HTERT RPE-1 (cell line): Measurements from ENCODE around the gene CCDC12.

ENCODE experiments used
- in situ Hi-C: fragments of 300-500 bp; cut with MboI; formaldehyde crosslinking; loops from 4 replicates; pipeline ENCODE4 v1.14.3; 2020; ENCODE audit warnings: low sequenced_read_pairs

Gene CCDC12

GRCh38 chr3:46960081-46960701 is 16.4 kb downstream of the CCDC12 start:
- in situ Hi-C loops: no loop called here

DNA sequence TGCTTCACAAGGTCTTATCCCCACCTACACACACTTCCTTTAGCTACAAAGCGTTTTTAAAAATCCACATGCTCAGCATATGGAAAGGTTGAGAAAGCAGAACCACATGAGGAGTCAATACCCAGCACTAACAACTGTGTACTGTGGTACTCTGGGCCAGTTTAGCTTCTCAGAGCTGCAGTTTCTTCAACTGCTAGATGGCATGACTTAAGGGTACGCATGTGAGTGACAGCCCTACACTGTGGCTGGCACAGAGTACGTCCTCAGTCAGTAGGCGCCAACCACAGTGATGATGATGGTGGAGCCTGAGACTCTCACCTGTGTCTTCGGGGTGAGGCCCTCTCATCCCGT is 17.4 kb downstream of the CCDC12 start:
- in situ Hi-C loops: no loop called here

GRCh38 chr3:46958467-46959160 is 17.9 kb downstream of the CCDC12 start:
- in situ Hi-C loops: no loop called here

GRCh38 chr3:46957092-46957820 is 19.3 kb downstream of the CCDC12 start:
- in situ Hi-C loops: no loop called here

DNA sequence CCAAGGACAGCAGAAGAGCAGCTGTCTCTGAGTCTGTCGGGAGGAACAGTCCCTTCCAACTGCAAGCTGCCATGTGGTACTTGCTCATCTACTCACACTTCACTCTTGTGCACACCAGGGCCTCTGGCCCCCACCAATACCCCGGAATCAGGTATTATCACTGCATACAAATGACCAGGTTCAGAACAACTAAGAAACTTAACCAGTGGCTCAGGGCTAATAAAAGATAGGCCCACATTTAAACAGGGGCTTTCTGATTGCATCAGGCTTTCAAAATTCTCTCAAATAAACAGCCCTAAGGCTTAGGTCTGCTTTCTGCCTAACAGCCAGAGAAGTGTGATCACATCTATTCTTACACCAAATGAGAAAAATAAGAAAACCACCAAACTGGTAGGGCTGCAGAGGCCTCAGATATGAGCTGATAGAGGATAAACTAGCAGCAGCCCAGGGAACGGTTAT is 20.7 kb downstream of the CCDC12 start:
- in situ Hi-C loops: no loop called here

DNA sequence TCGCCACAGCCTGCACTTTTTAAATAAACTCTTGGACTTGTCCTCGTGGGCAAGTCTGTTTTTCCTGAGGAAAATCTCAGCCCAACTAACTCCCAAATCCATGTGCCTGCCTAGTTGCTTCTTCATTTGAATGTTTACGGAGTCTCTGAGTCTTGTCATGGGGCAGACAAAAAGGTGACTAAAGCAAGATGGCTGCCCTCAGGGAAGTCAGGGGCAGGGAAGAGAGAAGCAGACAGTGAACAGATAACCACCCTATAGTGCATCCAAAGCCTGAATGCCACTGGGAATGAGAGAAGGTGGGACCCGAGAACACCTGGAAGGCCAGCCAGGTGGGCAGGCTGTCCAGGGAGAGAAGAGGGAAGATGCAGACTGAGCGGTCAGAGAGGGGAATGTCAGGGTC is 21.4 kb downstream of the CCDC12 start:
- in situ Hi-C loops: no loop called here

DNA sequence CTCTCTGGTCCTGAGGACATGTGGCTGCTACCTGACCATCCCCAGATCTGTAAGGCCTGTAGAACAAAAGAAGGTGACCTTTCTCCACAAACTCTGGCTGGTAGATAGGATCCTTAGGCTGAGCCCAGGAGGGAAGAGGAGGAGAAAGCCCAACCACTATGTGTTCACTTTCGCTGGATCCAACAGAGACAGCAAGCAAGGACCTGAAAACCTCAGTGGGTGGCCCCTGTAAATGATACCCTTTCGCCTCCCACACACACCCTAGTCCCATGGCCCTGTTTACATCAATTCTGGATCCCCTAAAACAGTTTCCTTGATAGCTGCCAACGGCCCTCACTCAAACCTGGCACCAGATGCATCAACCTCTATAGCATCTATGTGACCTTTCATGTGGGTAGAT is 22.4 kb downstream of the CCDC12 start:
- in situ Hi-C loops: no loop called here

DNA sequence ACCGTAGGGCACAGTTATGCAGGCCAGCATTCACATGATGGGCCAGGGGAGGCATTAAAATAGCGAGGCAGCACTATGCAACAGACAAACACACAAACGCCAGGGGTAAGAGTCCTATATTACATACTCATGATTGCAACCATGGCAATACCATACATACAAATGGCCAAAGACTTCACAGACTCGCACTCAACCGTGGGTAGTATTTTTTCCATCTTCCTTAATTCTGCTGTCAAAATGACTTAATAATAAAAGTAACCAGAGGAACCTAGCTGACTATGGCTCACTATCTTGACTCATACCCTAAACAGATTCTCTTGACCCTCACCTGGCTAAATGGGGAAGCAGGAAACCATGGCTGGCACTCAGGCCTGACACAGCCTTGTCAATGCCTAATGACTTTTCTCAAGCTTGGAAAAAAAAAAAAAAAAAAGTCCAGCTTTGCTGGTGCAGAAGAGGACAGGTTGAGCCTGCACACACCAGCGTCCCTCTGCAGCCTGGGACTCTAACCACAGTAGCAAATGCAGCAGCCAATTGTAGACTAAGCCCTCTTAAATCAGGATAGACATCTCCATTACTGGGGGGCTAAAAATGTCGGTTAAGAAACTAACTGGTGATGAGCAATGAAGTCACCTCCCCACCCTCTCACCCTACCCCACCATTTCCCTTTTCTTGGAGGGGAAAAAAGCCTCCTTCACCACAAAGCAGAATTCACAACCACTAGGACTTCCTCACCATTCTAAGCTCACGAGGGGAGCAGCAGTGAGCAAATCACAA is 23.1 kb downstream of the CCDC12 start:
- in situ Hi-C loops: no loop called here

DNA sequence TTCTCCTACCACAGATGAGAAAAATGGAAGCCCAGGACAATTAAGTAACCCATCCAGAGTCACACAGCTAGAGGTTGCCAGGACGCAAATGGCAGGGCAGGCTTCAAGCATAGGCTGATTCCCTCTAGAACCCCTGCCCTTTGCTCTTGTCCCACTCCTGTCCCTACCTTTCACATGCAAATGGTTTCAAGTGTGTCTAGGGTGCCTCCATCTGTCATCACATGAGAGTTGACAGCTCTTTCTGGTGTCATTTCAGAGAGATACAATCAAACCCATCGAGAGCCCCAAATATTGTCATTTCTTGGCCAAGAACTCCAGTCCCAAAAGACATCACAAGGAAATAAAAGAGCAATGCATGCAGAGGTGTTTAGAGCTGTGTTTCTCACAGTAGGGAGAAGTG is 23.7 kb downstream of the CCDC12 start:
- in situ Hi-C loops: no loop called here

DNA sequence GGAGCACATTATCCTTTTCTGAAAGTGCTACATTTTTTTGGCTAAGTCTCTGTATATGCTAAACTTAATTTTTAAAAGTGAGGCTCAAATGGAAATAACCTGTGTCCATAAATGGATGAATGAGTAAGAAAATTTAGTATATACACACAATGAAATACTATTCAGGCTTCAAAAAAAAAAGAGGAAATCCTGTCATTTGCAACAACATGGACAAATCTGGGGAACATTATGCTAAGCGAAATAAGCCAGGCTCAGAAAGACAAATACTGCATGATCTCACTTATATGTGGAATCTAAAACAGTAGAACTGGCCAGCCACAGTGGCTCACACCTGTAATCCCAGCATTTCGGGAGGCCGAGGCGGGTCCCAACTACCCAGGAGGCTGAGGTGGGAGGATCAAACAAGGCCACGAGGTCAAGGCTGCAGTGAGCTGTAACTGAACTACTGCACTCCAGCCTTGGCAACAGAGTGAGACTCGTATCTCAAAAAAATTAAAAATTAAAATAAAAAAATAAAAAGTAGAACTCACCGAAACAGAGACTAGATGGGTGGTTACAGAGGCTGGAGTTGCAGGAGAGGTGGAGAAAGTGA is 25.8 kb downstream of the CCDC12 start:
- in situ Hi-C loops: no loop called here

- in situ Hi-C loops: no loop called here
Observed at GRCh38 chr3:46950177-46950576, 26.4 kb downstream of the CCDC12 start.

DNA sequence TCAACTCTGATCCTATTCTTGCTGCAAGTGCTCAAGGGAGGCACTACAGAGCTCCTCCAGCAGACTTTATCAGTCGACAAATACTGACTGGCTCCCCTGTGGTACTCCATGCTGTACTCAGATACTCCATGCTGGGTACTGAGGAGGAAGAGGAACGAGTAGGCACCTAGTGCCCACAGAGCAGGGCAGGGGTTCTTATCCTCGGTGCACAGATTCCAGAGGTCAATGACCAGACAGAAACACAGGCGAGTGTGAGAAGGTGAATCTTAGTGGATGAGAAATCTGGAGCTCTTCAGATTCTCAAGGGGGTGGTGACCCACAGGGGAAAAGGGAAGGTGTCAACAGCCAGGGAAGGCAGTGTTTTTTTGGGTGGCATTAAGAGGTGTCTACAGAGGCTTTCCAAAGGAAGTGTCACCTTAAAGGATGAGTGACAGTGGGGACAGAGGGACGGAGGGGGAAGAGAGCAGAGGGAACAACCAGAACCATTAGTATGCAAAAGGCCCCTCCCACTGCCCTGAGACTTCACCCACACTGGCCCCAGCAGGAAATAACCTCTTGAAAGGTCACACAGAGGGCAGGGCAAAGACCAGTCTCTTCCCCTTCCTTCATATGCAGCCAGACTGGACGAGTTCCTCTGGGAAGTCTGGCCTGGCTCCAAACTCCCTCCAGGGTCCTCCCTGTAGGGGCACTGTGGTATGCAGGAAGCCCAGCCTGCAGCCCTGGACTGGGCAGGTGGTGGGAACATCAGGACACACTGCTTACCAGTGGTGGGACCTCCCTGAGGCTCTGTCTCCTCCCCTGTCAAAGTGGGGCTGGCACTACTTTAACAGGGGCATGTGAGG is 27.5 kb downstream of the CCDC12 start:
- in situ Hi-C loops: no loop called here

- in situ Hi-C loops: no loop called here
Observed at GRCh38 chr3:46947981-46948791, 28.4 kb downstream of the CCDC12 start.

- in situ Hi-C loops: no loop called here
Observed at GRCh38 chr3:46947546-46947901, 29.0 kb downstream of the CCDC12 start.

DNA sequence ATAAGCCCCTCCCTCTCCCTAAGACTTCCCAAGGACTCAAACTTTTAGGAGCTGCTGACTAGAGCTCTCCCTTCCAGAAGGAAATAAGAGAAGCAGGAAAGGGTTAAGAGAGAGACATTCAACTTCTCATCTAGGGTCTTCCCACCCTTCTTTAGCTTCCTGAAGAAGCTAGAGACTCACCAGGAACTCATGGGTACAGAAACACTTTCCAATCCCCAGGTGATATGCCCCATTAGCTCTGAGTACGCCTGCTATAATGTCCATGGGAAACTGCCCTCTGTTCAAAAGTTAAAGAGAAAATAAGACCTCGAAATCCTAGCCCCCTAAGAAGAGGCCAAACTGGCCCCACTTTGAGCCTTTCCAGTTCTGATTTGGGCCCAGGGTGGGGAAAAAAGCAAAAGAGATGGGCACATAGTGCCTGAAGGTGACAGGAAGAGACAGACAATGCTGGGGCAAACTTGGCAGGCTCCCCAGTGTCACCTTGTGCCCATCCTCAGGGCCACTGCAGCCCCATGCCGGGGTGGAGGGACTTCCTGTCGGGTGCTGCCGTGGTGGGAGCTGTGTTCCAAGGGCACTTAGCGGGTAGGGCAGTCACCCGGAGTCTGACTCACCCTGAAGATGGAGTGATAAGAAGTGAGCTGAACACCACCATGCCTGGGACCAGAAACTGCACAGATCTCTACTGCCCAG is 29.5 kb downstream of the CCDC12 start:
- in situ Hi-C loops: no loop called here

- in situ Hi-C loops: no loop called here
Observed at GRCh38 chr3:46946416-46946815, 30.1 kb downstream of the CCDC12 start.

- in situ Hi-C loops: no loop called here
Observed at GRCh38 chr3:46944191-46944590, 32.4 kb downstream of the CCDC12 start.

DNA sequence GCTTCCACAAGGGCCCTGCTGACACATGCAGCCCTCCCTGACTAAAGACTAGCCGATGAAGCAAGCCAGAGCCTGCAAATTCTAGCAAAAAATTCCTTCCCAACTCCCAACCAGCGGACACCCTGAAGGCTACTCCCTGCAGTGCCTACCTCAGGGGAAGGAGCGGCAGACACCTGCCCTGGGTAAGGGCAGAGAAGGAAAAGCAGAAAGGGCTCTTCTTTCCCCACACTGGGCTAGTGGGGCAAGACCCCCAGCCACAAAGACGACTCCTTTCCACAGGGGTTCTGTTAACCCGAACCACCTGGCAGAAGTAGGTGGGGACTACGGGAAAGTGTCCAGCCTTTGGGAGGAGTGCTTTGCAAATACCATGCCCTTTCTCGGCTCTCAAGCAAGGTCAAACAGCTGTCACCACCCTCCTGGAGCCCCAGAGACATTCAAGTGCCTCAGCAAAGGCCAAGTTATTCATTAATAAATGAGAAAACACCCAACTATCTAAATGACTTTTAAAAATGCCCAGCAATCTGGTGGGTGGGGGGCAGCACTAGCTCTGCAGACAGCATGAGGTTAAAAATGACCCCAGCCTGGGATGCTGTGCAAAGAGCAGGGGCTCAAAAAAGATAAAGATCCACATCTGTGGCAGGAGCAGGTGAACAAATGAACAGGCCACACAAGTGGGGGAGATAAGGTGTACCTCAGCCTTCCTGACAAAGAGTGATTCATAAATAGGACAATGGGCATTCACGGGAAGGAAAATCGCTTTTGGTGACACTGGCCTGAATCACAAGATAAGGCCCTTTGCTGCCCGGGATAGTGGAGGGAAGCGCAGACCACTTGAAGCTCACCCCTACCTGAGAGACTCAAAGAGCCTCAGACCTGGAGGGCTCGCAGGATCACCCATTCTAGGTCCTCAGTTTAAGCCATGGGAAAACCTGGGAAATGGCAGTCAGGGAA is 33.0 kb downstream of the CCDC12 start:
- in situ Hi-C loops: no loop called here
